ENCODE results near the gene AAMP. TPM values are rescaled to one million over a fixed set of nuclear protein-coding genes. Genes with fewer than 3 reads are reported as not detected.
A peak's percentile ranks its signal among the peaks of the same experiment; 100 is the strongest.

The AAMP gene
- total RNA-seq, 2 donors from 2014 or later, result 61.5 to 114 TPM

- ATAC-seq, result peak; percentile 41
Measured at GRCh38 chr2:218310853-218311540, 41.1 kb upstream of the AAMP start.

GRCh38 chr2:218307415-218308090, 37.6 kb upstream of the AAMP start:
- 72 to 76% methylated on average over 6 of the region's 6 CpGs for WGBS, 2 donors
- TF ChIP-seq POLR2A (IDR thresholded peaks at IDR 0.05), result no peak
- no peak for TF ChIP-seq CTCF (IDR thresholded peaks at IDR 0.05)

More at GRCh38 chr2:218310853-218311540, 41.1 kb upstream of the AAMP start:
- H3K36me3 ChIP-seq (replicated peaks in 1 of 2; ENCODE audit: insufficient read depth in 1 of 2, low read depth in 2 of 2), result no peaks in the 10 kb centered on the region
- H3K27ac ChIP-seq, result peak overlapping the region in 3 of 4 donors; percentile 43 to 78 (median 52)
- intact Hi-C loops (cut with DNase I), result no loop called here
- H3K4me3 ChIP-seq, result no peak overlapping the region
- H3K27me3 ChIP-seq, result no peaks in the 10 kb centered on the region
- 34 to 36% methylated on average over 11 of the region's 11 CpGs for WGBS, 2 donors
- peaks cover 37% of the 10 kb centered on the region for H3K4me1 ChIP-seq
- TF ChIP-seq CTCF (IDR thresholded peaks at IDR 0.05), result no peak
- no peak for TF ChIP-seq POLR2A (IDR thresholded peaks at IDR 0.05)
- H3K9me3 ChIP-seq, result no peaks in the 10 kb centered on the region
- DNase-seq, result peak in 1 of 4 donors; percentile 39

GRCh38 chr2:218306184-218306920, 36.4 kb upstream of the AAMP start:
- H3K9me3 ChIP-seq, result no peaks in the 10 kb centered on the region
- H3K27me3 ChIP-seq, result no peaks in the 10 kb centered on the region
- intact Hi-C loops (cut with DNase I), result no loop called here
- DNase-seq (no peak), ATAC-seq (no peak)
- no peak for TF ChIP-seq CTCF (IDR thresholded peaks at IDR 0.05)
- no peak for TF ChIP-seq POLR2A (IDR thresholded peaks at IDR 0.05)
- H3K36me3 ChIP-seq (replicated peaks in 1 of 2; ENCODE audit: insufficient read depth in 1 of 2, low read depth in 2 of 2), result no peaks in the 10 kb centered on the region
- no peak overlapping the region for H3K4me3 ChIP-seq
- peaks cover 24% of the 10 kb centered on the region for H3K4me1 ChIP-seq
- H3K27ac ChIP-seq, result no peak overlapping the region
- WGBS, 2 donors, result 70 to 82% methylated on average over 8 to 9 of the region's 9 CpGs

More at GRCh38 chr2:218307415-218308090, 37.6 kb upstream of the AAMP start:
- ATAC-seq (no peak), DNase-seq (no peak)
- Histone ChIP-seq H3K9me3 (no peaks in the 10 kb centered on the region), H3K4me1 (peaks cover 31% of the 10 kb centered on the region), H3K27ac (no peak overlapping the region), H3K27me3 (no peaks in the 10 kb centered on the region), H3K36me3 (replicated peaks in 1 of 2; ENCODE audit: insufficient read depth in 1 of 2, low read depth in 2 of 2) (no peaks in the 10 kb centered on the region), H3K4me3 (no peak overlapping the region)
- intact Hi-C loops (cut with DNase I), result no loop called here

GRCh38 chr2:218305383-218305782, 35.4 kb upstream of the AAMP start:
- Histone ChIP-seq H3K4me3 (no peak overlapping the region), H3K9me3 (no peaks in the 10 kb centered on the region), H3K4me1 (peaks cover 19% of the 10 kb centered on the region), H3K36me3 (replicated peaks in 1 of 2; ENCODE audit: insufficient read depth in 1 of 2, low read depth in 2 of 2) (no peaks in the 10 kb centered on the region), H3K27ac (no peak overlapping the region), H3K27me3 (no peaks in the 10 kb centered on the region)
- DNase-seq (no peak), ATAC-seq (no peak)
- WGBS, 2 donors, result 72 to 83% methylated on average over 5 of the region's 5 CpGs
- intact Hi-C loops (cut with DNase I), result no loop called here
- TF ChIP-seq POLR2A (IDR thresholded peaks at IDR 0.05) (no peak), CTCF (IDR thresholded peaks at IDR 0.05) (no peak)
